Stimulated activated CD8-positive, alpha-beta memory T cell treated with anti-CD3 and anti-CD28 coated beads, Interleukin-4, amount 100 ng/mL, for 4 hours (primary cell): ENCODE data around the gene DOCK4.

Source experiments
- DNase-seq, 2 donors: peaks; one replicate each; pipeline ENCODE4 v3.0.0-alpha.2; 2020; ENCODE audit warnings: low read depth in 2 of 2, low spot score in 1 of 2

Gene DOCK4

GRCh38 chr7:112223310-112223709 is 17.1 kb upstream of the DOCK4 start:
- no peak for DNase-seq

- no peak for DNase-seq
Measured at GRCh38 chr7:112220877-112221434, 14.8 kb upstream of the DOCK4 start.

GRCh38 chr7:112215787-112216186 is 9.6 kb upstream of the DOCK4 start:
- no peak for DNase-seq

GRCh38 chr7:112214883-112215282 is 8.7 kb upstream of the DOCK4 start:
- no peak for DNase-seq

- no peak for DNase-seq
Measured at GRCh38 chr7:112214268-112214667, 8.1 kb upstream of the DOCK4 start.

GRCh38 chr7:112213735-112214134 is 7.5 kb upstream of the DOCK4 start:
- DNase-seq = no peak

- DNase-seq = no peak
Measured at GRCh38 chr7:112212571-112212970, 6.4 kb upstream of the DOCK4 start.

GRCh38 chr7:112211348-112211907 is 5.2 kb upstream of the DOCK4 start:
- no peak for DNase-seq

GRCh38 chr7:112207765-112208164 is 1.6 kb upstream of the DOCK4 start:
- no peak for DNase-seq

GRCh38 chr7:112206991-112207592 is 893 bp upstream of the DOCK4 start:
- DNase-seq = no peak

GRCh38 chr7:112205343-112206237 is 609 bp downstream of the DOCK4 start:
- DNase-seq = no peak

- DNase-seq = no peak
Measured at GRCh38 chr7:112204499-112205342, 1.5 kb downstream of the DOCK4 start.

GRCh38 chr7:112203365-112203739 is 2.8 kb downstream of the DOCK4 start:
- DNase-seq = no peak

- DNase-seq = no peak
Measured at GRCh38 chr7:112202816-112203215, 3.4 kb downstream of the DOCK4 start.

GRCh38 chr7:112201839-112202238 is 4.4 kb downstream of the DOCK4 start:
- DNase-seq = no peak

GRCh38 chr7:112201411-112201810 is 4.8 kb downstream of the DOCK4 start:
- no peak for DNase-seq

- DNase-seq = no peak
Measured at GRCh38 chr7:112199672-112200071, 6.5 kb downstream of the DOCK4 start.

GRCh38 chr7:112199035-112199655 is 7.1 kb downstream of the DOCK4 start:
- DNase-seq = no peak

GRCh38 chr7:112197322-112197721 is 8.9 kb downstream of the DOCK4 start:
- DNase-seq = no peak

- DNase-seq = no peak
Measured at GRCh38 chr7:112195717-112196116, 10.5 kb downstream of the DOCK4 start.
